Activated T-cell treated with anti-CD3 and anti-CD28 coated beads, Interleukin-2, amount 50 U/mL, for 72 hours (primary cell): ENCODE results near the gene AGXT2. TPM values are rescaled to one million over a fixed set of nuclear protein-coding genes. Genes with fewer than 3 reads are reported as not detected.

Experiments used
- ATAC-seq, 2 donors: fragments of 150-1000 bp; cut with Tn5 transposase; replicated peaks in 1 of 2; 2 replicates each; pipeline ENCODE4 v1.10.0; 2021; ENCODE audit warnings: moderate library complexity in 2 of 2, mild to moderate bottlenecking in 1 of 2
- DNase-seq, 2 donors: peaks; one replicate each; pipeline ENCODE4 v3.0.0; 2021 to 2022; ENCODE audit warnings: mixed read lengths in 1 of 2
- H3K27ac Mint-ChIP-seq: one replicate; pipeline ENCODE4 v1.8.0; 2022; ENCODE audit warnings: mild to moderate bottlenecking, moderate library complexity, mixed read lengths
- H3K27me3 Mint-ChIP-seq: one replicate; pipeline ENCODE4 v1.8.0; 2022; ENCODE audit warnings: low read depth, mixed read lengths
- H3K36me3 Mint-ChIP-seq, 2 donors: one replicate each; pipeline ENCODE4 v1.8.0; 2022; ENCODE audit warnings: mixed read lengths in 2 of 2, mild to moderate bottlenecking in 1 of 2; ENCODE audit not compliant: insufficient read depth in 2 of 2
- H3K4me1 Mint-ChIP-seq: one replicate; pipeline ENCODE4 v1.8.0; 2022; ENCODE audit warnings: low read depth, mixed read lengths
- H3K4me3 Mint-ChIP-seq, 2 donors: one replicate each; pipeline ENCODE4 v1.8.0; 2022; ENCODE audit warnings: mild to moderate bottlenecking in 2 of 2, mixed read lengths in 2 of 2, moderate library complexity in 2 of 2
- H3K9me3 Mint-ChIP-seq, 2 donors: one replicate each; pipeline ENCODE4 v1.8.0; 2022; ENCODE audit warnings: mixed read lengths in 2 of 2
- total RNA-seq, 2 donors: library from RNA; stranded (reverse); gene quantifications; one replicate each; pipeline ENCODE4 v1.2.3, GENCODE V29; 2022

Gene AGXT2
- total RNA-seq, 2 donors from 2014 or later: not detected

GRCh38 chr5:34959323-34959722 lies 88.4 kb downstream of the AGXT2 start:
- ATAC-seq: peak; percentile 84 to 91
- Mint-ChIP-seq H3K9me3 (no peaks in the 10 kb centered on the region), H3K27ac (peak overlapping the region; percentile 84), H3K36me3 (peaks cover 2 to 5% of the 10 kb centered on the region in 2 donors), H3K4me1 (peaks cover 17% of the 10 kb centered on the region), H3K4me3 (peak overlapping the region; percentile 18 to 54), H3K27me3 (no peaks in the 10 kb centered on the region)
- peak; percentile 14 to 24 for DNase-seq

GRCh38 chr5:34957857-34958690 lies 89.7 kb downstream of the AGXT2 start:
- Mint-ChIP-seq H3K4me3 (no peak overlapping the region), H3K4me1 (peaks cover 17% of the 10 kb centered on the region), H3K27ac (peak overlapping the region; percentile 41), H3K36me3 (peaks cover 2 to 9% of the 10 kb centered on the region in 2 donors), H3K27me3 (no peaks in the 10 kb centered on the region), H3K9me3 (no peaks in the 10 kb centered on the region)
- ATAC-seq (peak; percentile 52), DNase-seq (no peak)

GRCh38 chr5:34957321-34957720 lies 90.4 kb downstream of the AGXT2 start:
- no peak for DNase-seq
- peaks cover 17% of the 10 kb centered on the region for H3K4me1 Mint-ChIP-seq
- H3K9me3 Mint-ChIP-seq: no peaks in the 10 kb centered on the region
- no peak overlapping the region for H3K27ac Mint-ChIP-seq
- H3K27me3 Mint-ChIP-seq: no peaks in the 10 kb centered on the region
- no peak overlapping the region for H3K4me3 Mint-ChIP-seq
- H3K36me3 Mint-ChIP-seq: peaks cover 2 to 11% of the 10 kb centered on the region in 2 donors
- ATAC-seq: no peak

Other genes with a start within 250 kb of the AGXT2 start
- under 1 TPM; 0.56 to 0.58 TPM for gene TTC23L, start 208.8 kb downstream of the AGXT2 start, total RNA-seq
- gene RAD1, start 132.4 kb downstream of the AGXT2 start, total RNA-seq: 10 to 100 TPM; 36.8 to 43.8 TPM
- gene BRIX1, start 132.2 kb downstream of the AGXT2 start, total RNA-seq: 10 to 100 TPM; 34.7 to 35.7 TPM
- gene DNAJC21, start 118.4 kb downstream of the AGXT2 start, total RNA-seq: 10 to 100 TPM; 64.0 to 77.3 TPM
- gene PRLR, start 182.5 kb upstream of the AGXT2 start, total RNA-seq: under 1 TPM in 1 of 2 donors, not detected in 1; 0.25 TPM